DND-41 (cell line): ENCODE data around the gene LTBP2.

Experiments
- CTCF ChIP-seq: IDR thresholded peaks from 2 replicates; pipeline ENCODE4 v1.5.1; 2012; ENCODE audit warnings: borderline replicate concordance, low read length, moderate library complexity, mild to moderate bottlenecking; ENCODE audit not compliant: poor library complexity, severe bottlenecking; ENCODE audit errors: extremely low read depth
- EZH2 ChIP-seq: IDR thresholded peaks from 3 replicates; pipeline ENCODE4 v1.6.1; 2012; ENCODE audit warnings: borderline replicate concordance, low read depth, mild to moderate bottlenecking, moderate library complexity, low read length, inconsistent platforms; ENCODE audit not compliant: severe bottlenecking

- TF ChIP-seq CTCF (no peak), EZH2 (no peak)
Measured at GRCh38 chr14:74596741-74597450, 15.1 kb downstream of the LTBP2 start.
